H1 (cell line): Measurements from ENCODE around the gene POU2AF3.

Source experiments
- BACH1 ChIP-seq: IDR thresholded peaks from 2 replicates; pipeline ENCODE4 v1.6.1; 2012; ENCODE audit warnings: low read length, improper control_type of control experiment
- CBX5 ChIP-seq: fragments of 300-800, 300-1000 bp; sonication (generic); IDR thresholded peaks from 2 replicates; pipeline ENCODE4 v1.7.1; 2016; ENCODE audit warnings: antibody characterized with exemption, low read length, low read depth
- CHD2 ChIP-seq: IDR thresholded peaks from 2 replicates; pipeline ENCODE4 v1.6.1; 2012; ENCODE audit warnings: low read length, improper control_type of control experiment
- EP300 ChIP-seq, 2 experiments: IDR thresholded peaks; 1 replicate in 1 of 2; 2 replicates in 1 of 2; pipeline ENCODE4 v1.6.1; 2011 to 2012; ENCODE audit warnings: low read depth in 2 of 2, low read length in 2 of 2, mild to moderate bottlenecking in 2 of 2, borderline replicate concordance in 1 of 2, inconsistent platforms in 1 of 2, moderate library complexity in 1 of 2
- EZH2 ChIP-seq: fragments of 200-600 bp; sonication (generic); IDR thresholded peaks from 2 replicates; pipeline ENCODE4 v1.7.1; 2012; ENCODE audit warnings: low read depth, mild to moderate bottlenecking, moderate library complexity, low read length, inconsistent platforms; ENCODE audit not compliant: severe bottlenecking
- MAFK ChIP-seq: IDR thresholded peaks from 2 replicates; pipeline ENCODE4 v1.6.1; 2012; ENCODE audit warnings: low read depth, mild to moderate bottlenecking, improper control_type of control experiment, low read length
- POLR2A ChIP-seq, 2 experiments: IDR thresholded peaks; 1 replicate in 1 of 2; 2 replicates in 1 of 2; pipeline ENCODE4 v1.6.1; 2011; ENCODE audit warnings: low read depth in 2 of 2, low read length in 2 of 2, mild to moderate bottlenecking in 2 of 2; ENCODE audit errors: control extremely low read depth in 1 of 2
- SIN3A ChIP-seq, 2 experiments: IDR thresholded peaks in 1 of 2; conservative IDR thresholded peaks in 1 of 2; 2 replicates each; pipeline ENCODE4 v1.6.1; 2011 to 2012; ENCODE audit warnings: low read length in 2 of 2, improper control_type of control experiment in 1 of 2, low read depth in 1 of 2, mild to moderate bottlenecking in 1 of 2
- TBP ChIP-seq: IDR thresholded peaks from 2 replicates; pipeline ENCODE4 v1.6.1; 2011; ENCODE audit warnings: low read depth, low read length, improper control_type of control experiment
- TF ChIP-seq, protein P1 (sequence below), 3 experiments: IDR thresholded peaks; 1 replicate in 2 of 3; 2 replicates in 1 of 3; pipeline versions ENCODE4 v1.5.1 to v1.6.1; 2011; ENCODE audit warnings: low read length in 3 of 3, mild to moderate bottlenecking in 3 of 3, inconsistent platforms in 2 of 3, low read depth in 1 of 3, moderate library complexity in 1 of 3; ENCODE audit not compliant: insufficient read depth in 1 of 3; ENCODE audit errors: control extremely low read depth in 1 of 3

DNA sequence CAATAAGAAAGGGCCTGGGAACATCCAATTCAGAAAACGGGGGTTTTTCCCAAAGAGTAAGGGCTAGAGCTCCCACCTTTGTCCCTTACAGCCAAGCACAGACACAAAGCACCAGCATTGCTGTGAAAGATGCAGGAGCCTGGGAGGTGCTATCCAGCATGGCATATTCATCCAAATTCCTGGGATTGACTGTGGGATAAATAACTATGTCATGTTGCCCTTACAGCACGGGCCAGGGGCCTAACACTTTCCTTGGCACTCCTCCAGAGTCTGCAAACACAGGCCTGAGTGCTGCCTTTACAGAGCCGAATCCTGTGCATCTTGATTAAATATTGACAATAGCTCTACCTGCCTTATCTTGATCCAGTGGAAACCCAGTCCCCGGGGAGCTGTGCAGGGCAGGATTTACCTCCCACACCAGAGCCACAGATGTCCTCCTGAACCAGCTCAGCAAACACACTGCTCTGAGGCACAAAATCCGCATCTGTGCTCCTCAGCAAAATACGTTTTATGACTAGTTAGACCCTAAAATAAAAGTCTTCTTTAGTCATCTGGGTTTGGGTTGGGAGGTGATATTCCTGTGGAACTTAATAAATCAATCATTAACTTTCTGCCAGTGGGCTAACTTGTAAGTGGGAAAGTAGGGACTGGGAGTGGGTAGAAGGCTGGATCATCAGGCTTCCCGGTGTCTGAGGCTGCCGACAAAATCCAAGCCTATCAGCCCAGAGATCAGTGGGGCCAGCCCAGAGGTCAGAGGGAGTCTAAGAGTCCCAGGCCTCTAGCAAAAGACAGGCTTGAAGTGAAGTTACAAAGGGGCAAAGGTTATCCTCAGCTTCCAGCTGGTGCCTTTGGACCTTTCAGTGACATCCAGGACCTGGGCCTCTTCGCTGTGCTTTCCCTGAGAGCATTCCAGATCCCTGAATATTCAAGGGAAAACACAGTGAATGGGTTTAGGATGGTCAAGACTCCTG, 36.5 kb downstream of the POU2AF3 start:
- TF ChIP-seq, protein P1, sequence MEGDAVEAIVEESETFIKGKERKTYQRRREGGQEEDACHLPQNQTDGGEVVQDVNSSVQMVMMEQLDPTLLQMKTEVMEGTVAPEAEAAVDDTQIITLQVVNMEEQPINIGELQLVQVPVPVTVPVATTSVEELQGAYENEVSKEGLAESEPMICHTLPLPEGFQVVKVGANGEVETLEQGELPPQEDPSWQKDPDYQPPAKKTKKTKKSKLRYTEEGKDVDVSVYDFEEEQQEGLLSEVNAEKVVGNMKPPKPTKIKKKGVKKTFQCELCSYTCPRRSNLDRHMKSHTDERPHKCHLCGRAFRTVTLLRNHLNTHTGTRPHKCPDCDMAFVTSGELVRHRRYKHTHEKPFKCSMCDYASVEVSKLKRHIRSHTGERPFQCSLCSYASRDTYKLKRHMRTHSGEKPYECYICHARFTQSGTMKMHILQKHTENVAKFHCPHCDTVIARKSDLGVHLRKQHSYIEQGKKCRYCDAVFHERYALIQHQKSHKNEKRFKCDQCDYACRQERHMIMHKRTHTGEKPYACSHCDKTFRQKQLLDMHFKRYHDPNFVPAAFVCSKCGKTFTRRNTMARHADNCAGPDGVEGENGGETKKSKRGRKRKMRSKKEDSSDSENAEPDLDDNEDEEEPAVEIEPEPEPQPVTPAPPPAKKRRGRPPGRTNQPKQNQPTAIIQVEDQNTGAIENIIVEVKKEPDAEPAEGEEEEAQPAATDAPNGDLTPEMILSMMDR (IDR thresholded peaks at IDR 0.05; ENCODE audit: control extremely low read depth in 1 of 3, insufficient read depth in 1 of 3, low read depth in 1 of 3, low read length in 3 of 3) = no peak
- TF ChIP-seq SIN3A (conservative IDR thresholded peaks at IDR 0.05 in 1 of 2, IDR thresholded peaks at IDR 0.05 in 1 of 2; ENCODE audit: low read depth in 1 of 2, low read length in 2 of 2) = no peak
- no peak for TF ChIP-seq TBP
- no peak for TF ChIP-seq POLR2A (IDR thresholded peaks at IDR 0.05; ENCODE audit: control extremely low read depth in 1 of 2, low read depth in 2 of 2, low read length in 2 of 2)
- no peak for TF ChIP-seq MAFK
- TF ChIP-seq EP300 (IDR thresholded peaks at IDR 0.05; ENCODE audit: borderline replicate concordance in 1 of 2, low read depth in 2 of 2, low read length in 2 of 2) = no peak
- no peak for TF ChIP-seq EZH2
- TF ChIP-seq CBX5 = no peak
- no peak for TF ChIP-seq BACH1
- no peak for TF ChIP-seq CHD2
